ENCODE results near the gene FYB2. TPM values are rescaled to one million over a fixed set of nuclear protein-coding genes. Genes with fewer than 3 reads are reported as not detected.
"Not testable (repeated sequence)": the region's sequence is repeated elsewhere in the genome, so short reads cannot be mapped to it uniquely, and the experiment has no call there.

FYB2 gene
- total RNA-seq, 1 donor from 2014 or later = not detected

GRCh38 chr1:56788588-56788987 is 30.6 kb downstream of the FYB2 start:
- peak; percentile 40 for DNase-seq

DNA sequence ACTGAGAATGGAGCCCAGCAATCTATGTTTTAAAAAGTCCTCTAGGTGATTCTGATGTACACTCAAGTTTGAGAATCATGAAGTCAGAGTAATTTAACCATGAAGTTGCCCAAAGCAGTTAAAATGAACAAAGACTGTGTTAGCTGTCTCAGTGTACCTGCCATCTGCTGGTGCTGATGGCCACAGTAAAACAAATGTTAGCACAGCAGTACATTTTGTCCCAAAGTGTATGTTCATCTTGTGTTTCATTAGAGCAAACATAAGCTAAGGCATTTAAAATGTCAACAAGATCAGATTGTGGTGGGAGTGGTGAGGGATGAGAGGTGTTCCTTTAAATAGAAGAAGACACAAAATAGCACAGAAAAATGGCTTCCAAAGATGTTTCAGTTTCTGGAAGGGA is 31.1 kb downstream of the FYB2 start:
- no peak for DNase-seq

DNA sequence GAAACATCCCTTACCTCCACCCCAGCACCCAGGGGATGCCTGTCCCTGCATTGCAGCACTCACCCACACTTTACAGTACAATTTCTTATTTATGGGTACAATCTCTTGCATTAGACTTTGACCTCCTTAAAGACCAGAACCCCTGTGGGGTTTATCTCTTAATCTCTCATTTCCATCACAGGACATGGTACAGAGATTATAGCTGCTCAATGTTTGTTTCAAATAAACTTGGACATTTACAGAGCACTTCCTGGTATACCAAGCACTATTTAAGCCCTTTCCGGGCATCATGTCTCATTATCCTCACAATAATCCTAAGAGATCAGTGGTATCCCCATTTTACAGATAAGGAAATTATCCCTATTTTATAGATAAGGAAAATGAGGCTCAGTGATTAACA is 31.9 kb downstream of the FYB2 start:
- no peak for DNase-seq

DNA sequence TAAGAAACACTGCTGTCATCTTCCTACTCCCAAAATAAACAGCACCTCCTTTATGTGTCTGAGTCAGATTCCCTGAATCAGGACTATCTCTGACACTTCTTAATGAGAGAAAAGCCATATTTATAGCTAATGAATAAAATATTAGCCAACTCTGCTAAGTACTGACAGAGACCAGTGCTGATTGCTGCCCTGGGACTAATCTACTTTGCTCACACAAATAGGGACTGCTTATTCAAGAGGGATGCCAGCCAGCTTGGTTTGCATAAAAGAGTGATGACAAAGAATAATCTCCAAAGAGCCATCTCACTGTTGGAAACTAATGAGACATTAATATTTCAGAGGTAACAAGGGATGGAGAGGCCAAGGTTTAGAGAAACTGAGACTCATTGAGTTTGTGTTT is 36.4 kb downstream of the FYB2 start:
- no peak for DNase-seq

DNA sequence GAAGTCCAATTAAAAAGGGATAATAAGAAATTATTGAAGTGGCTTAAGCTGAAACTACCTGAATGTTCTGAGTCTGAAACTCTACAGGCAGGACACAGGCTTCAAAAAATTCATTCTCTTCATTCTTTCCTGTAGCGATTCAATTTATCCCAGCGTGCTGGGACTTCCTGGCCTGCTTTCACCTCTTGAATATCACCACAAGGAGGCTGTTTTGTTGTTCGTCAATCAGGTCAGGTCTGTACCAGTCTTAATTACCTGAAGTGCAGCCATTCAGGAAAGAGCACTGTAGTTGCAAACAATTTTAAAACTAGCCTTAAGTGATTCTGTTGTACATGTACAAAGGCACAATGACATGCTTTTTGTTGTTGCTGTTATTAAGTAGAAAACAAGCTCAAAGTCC is 38.4 kb downstream of the FYB2 start:
- no peak for DNase-seq

GRCh38 chr1:56780128-56780750 is 39.0 kb downstream of the FYB2 start:
- no peak for DNase-seq

DNA sequence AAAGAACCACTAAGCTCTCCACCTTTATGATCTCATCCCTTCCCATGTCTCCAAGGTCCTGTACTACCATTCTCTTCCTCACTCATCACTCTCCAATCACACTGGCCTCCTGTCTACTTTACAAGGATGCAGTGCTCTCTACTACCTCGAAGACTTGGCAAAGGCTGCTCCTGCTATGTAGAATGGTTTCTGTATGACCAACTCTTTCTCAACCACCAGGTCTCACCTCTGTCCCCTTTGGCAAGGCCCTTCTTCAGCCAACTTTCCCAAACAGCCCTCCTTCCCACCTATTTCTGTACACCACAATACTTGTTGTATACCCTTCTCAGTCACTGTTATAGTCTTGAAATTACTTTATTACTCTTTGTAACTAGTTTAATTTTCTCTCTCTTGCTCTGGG is 41.2 kb downstream of the FYB2 start:
- DNase-seq = no peak

GRCh38 chr1:56774732-56775131 is 44.5 kb downstream of the FYB2 start:
- not testable (repeated sequence) for DNase-seq

DNA sequence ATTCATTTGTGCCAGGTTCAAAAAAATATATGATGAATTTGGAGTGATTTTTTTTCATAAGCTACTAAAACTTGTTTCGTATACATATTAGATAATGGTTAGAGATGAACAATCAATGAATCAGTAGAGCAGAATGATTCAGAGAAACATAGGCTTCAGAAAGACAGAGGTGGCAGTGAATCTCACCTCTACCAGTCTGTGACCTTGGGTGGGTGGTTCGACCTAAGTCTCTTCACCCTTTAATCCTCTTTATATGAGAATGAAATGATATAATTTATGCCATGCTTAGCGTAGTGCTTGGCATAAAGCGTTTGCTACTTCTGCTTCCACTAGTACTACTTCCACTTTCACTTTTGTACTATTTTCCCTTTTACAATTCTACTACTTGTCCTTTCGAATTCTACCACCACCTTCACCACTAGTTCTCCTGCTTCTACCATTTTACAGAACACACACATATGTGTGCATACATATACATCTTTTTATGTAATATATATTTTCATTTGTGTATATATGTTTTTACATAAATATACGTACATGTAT is 45.1 kb downstream of the FYB2 start:
- DNase-seq = no peak

- DNase-seq = no peak
Observed at GRCh38 chr1:56773341-56774066, 45.7 kb downstream of the FYB2 start.

- no peak for DNase-seq
Observed at GRCh38 chr1:56771717-56772116, 47.5 kb downstream of the FYB2 start.

- no peak for DNase-seq
Observed at GRCh38 chr1:56758794-56759193, 60.4 kb downstream of the FYB2 start.

- no peak for DNase-seq
Observed at GRCh38 chr1:56758135-56758534, 61.1 kb downstream of the FYB2 start.

DNA sequence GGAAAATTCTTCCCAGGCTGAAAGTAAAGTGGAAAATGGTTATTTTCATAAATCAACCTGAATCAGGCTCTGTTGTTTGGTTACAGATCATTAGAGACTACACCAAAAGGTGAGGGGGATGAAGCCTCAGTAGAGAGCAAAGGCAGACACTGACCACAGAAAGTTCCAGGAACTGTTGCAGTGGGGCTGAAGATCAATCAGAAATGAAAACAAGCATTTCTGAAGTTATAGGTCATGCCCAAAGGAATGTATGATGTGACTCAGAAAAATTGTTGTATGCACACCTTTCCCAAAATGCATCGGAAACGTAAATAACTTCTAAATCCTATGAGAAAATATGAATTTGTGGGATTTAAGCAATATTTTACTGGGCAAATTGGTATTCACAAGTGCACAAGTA is 63.3 kb downstream of the FYB2 start:
- DNase-seq = no peak

GRCh38 chr1:56754708-56755479 is 64.3 kb downstream of the FYB2 start:
- no peak for DNase-seq

DNA sequence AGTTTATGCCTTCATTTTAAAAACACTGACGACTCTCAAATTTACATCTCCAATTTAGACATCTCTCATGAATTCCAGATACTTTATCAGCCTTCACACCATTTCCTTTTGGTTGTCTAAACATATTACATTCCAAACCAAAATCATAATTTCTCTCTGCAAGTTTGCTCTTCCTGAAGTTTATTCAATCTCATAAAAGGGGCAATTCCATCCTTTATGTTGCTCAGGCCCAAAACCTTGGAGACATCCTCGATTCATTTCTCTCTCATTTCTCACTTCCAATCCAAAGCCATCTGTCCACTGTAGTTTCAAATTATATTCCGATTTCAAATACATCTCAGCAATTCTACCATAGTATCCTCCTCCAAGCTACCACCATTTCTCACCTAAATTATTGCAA is 74.0 kb downstream of the FYB2 start:
- no peak for DNase-seq

GRCh38 chr1:56728964-56729363 is 90.2 kb downstream of the FYB2 start:
- DNase-seq = no peak

GRCh38 chr1:56726706-56727105 is 92.5 kb downstream of the FYB2 start:
- no peak for DNase-seq

- no peak for DNase-seq
Observed at GRCh38 chr1:56719171-56719570, 100.0 kb downstream of the FYB2 start.

DNA sequence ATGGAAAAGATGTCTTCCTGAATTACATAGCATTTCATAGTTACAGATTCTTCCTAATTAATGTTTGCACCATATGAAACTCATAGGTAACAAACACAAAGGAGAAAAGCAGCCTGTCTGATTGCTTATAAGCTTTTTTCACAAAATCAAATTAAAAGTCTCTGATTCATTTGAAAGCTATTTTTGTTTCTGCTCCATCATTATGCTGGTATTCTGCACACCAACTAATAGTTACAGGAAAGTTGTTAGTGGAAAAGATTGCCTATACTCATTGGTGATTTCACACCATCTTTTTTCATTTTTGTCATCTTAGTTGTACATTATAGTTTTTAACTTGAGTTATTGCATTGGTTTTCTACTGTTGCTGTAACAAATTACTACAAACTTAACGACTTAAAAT is 104.0 kb downstream of the FYB2 start:
- DNase-seq = no peak

- DNase-seq = no peak
Observed at GRCh38 chr1:56713112-56713511, 106.1 kb downstream of the FYB2 start.

- no peak for DNase-seq
Observed at GRCh38 chr1:56712150-56712549, 107.1 kb downstream of the FYB2 start.

DNA sequence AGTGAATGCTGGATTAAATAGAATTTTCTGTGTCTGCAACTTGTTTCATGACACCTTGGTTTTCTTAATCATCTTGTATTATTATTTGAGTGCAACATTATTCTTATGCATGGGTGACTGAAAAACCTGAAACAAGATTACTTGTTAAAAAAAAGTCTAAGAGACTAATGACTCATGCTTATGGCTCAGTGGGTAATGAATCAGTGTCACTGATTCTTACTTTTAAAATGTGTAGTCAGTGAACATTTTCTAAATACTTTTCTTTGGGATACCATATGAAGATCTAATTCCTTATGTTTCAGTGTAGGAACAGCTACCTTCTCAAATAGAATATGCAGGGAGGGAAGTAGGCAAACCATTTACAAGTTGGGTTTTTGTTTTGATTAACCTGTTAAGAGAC is 108.6 kb downstream of the FYB2 start:
- peak; percentile 16 for DNase-seq

GRCh38 chr1:56709995-56710394 is 109.2 kb downstream of the FYB2 start:
- DNase-seq = no peak

Data from dermis blood vessel endothelial cell (primary cell).